Amniotic epithelial cell (primary cell): ENCODE results near the gene TP53BP1.
A peak's percentile ranks its signal among the peaks of the same experiment; 100 is the strongest.
"Not testable (repeated sequence)": the region's sequence is repeated elsewhere in the genome, so short reads cannot be mapped to it uniquely, and the experiment has no call there.

ENCODE experiments used
- DNase-seq: peaks from one replicate; pipeline ENCODE4 v3.0.0-alpha.2; 2010; ENCODE audit warnings: low read depth

TP53BP1 gene

DNA sequence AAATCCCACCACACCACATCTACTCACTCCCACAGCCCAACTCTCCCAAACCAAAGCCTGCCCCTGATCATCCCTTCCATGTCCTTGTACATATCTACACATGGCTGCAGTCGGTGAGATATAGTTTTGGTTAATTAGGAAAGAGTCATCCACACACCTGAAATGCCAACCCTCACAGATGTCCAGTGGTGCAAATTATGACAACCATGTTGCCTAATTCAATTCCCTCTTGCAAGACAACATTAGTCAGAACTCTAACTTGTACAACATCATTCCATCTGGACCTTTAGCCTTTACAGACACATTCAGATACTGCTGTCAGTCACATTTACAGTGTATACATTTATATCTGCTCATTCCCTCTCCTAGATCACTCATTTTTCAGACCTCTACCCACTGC, 80.9 kb downstream of the TP53BP1 start:
- DNase-seq, result peak; percentile 16

DNA sequence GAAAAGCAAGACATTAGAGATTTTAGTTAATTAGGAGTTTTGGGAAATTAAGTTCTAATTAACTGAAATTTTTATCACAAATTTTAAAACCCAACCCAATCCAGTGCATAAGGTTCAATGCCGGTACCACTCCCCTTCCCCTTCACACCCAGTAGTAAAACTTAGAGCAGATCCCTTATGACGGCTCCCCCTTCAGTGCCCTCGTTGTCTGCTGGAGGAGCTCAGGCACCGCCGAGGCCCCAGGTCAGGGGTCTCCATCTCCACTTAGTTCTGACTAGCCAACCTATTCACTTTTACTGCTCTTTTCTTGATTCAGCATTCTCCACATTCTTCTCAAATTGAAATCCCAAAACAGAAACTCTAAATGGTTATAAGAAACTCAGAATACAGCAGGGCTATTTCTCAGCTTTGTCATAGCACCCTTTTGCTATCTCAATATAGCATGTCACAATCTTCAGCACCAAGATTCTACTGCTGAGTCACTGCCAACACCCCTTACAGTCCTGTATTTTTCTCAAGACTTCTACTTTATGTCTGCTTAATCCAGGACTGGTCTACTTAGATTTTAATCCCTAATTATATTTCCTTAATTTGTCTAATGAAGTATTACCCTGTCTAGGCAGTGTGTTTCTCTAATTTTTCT, 82.3 kb downstream of the TP53BP1 start:
- DNase-seq, result peak; percentile 68

DNA sequence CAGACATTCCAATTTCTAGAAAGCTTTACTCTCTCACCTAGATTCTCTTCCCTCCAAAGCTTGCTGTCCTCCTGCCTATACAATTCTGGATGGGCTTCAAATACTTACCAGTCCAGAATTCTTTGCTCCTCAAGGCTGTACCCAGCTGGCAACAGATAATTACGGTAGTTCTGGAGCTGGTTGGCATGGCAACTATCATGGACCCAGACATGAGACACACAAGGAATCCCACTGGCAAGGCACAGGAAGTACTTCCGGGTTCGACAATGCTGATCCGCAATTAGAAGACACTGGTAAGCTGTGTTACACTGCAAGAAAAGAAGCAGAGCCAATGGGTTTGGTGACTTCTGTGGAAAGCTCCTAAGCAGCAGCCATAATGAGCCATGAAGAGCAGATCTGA, 84.2 kb downstream of the TP53BP1 start:
- DNase-seq, result no peak

DNA sequence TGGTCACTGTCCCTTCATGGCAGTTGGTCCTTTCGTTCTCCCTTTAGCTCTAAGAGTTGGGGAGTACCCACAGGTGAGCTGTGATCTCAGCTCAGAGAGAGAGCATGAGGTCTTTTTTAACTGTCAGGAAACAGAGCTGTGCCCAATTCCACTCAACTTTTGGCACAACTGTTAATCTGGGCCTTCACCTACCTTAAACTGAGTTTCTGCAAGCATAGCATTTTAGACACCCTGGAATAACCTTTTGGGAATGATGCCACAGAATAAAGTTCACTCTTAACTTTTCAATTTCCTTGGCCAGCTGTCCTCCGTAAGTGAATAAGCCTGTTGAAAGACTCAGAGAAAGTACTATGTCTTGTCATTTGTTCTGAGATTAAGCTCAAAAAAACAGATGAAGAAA, 86.1 kb downstream of the TP53BP1 start:
- no peak for DNase-seq

DNA sequence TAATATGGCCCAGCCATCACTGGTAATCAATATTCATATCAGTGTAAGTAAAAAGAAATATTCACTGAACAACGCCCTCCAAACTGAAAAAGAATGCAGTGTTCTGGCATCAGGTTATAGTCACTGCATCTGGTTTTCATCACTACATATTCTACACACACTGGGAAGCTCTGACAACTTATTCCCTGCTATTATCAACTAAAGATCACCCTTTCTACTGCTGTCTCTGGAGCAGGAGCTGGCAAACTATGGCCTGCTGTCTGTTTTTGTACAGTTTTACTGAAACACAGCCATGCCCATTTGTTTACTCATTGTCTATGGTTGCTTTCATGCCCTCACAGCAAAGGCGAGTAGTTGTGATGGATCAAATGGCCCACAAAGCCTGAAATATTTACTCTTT, 86.8 kb downstream of the TP53BP1 start:
- DNase-seq, result peak; percentile 8

DNA sequence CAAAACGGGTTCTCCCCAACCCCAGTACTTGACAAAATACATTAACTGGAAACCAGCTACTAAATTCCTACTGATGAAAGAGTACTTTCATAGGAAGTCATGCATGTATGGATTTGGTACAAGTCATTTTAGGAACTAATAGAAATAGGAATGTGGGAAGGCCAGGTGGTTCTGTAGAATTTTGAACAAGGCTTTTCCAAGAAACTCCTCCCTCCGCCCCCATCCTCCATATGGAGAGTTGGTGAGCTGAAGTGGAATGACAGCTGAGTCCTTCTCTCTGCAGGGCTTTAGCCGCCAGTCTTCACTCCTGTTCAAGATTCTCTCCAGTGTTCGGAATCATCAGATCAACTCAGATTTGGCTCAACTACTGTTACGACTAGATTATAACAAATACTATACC, 88.8 kb downstream of the TP53BP1 start:
- no peak for DNase-seq

DNA sequence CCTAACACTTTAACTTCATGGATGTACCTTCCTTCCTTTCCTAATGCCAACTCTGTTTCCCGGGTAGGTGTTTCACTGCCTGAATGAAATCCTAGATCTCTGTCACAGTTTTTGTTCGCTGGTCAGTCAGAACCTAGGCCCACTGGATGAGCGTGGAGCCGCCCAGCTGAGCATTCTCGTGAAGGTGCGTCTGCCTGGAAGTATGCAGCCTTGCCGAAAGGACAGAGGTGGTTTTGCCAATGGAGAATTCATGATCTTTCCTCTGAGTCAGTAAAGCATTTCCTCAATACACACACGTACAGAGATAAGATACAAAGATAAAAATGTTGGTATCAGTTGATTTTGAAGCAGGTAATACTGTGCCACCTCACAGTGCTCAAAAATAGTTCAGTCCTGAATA, 89.3 kb downstream of the TP53BP1 start:
- DNase-seq, result no peak

DNA sequence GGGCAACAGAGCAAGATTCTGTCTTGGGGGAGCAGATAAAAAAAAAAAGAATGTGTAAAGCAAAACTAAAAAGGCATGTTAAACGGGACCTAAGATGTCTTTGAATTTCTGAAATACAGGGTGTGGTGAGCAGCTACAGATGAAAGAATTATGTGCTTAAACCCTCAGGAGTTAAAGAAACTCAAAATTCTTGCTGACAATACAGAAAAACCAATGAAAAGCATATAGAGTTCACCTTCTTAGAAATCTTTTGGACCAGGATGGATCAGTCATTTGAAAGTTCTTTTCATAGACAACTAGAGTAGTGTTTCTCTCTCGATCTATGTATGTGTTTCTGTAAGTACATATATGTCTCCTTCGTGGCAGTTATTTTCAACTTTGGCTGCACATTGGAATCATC, 90.7 kb downstream of the TP53BP1 start:
- DNase-seq, result no peak

DNA sequence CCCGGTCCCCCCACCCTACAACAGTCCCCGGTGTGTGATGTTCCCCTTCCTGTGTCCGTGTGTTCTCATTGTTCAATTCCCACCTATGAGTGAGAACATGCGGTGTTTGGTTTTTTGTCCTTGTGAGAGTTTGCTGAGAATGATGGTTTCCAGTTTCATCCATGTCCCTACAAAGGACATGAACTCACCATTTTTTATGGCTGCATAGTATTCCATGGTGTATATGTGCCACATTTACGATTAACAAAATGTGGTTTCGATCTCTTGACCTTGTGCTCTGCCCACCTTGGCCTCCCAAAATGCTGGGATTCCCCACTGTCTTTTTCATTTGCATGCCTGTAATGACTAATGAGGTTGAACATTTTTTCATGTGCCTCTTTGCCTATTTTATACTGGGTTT, 99.4 kb downstream of the TP53BP1 start:
- DNase-seq, result not testable (repeated sequence)

DNA sequence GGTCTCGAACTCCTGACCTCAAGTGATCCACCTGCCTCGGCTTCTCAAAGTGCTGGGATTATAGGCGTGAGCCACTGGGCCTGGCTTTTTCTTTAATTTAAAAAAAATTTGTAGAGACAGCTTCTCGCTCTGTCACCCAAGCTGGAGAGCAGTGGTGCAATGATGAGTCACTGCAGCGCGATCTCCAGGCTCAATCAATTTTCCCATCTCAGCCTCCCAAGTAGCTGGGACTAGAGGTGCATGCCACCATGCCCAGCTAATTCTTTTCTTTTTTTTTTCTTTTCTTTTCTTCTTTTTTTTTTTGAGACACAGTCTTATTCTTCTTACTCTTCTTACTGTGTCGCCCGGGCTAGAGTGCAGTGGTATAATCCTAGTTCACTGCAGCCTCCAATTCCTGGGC, 102.2 kb downstream of the TP53BP1 start:
- DNase-seq, result peak; percentile 54

DNA sequence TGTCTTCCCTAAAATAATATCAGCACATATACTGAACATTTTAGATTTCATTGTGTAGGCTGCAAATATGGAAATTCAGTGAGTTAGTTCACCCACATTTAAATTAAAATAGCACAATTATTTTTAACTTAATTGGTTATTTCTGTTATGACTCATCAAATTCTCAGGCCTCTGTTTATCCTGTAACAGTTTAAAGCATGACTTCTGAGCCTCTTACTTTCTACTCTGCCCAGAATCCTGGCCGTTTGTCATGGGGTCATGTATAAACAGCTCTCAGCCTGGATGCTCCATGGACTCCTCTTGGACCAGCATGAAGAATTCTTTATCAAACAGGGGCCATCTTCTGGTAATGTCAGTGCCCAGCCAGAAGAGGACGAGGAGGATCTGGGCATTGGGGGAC, 109.9 kb downstream of the TP53BP1 start:
- peak; percentile 15 for DNase-seq

DNA sequence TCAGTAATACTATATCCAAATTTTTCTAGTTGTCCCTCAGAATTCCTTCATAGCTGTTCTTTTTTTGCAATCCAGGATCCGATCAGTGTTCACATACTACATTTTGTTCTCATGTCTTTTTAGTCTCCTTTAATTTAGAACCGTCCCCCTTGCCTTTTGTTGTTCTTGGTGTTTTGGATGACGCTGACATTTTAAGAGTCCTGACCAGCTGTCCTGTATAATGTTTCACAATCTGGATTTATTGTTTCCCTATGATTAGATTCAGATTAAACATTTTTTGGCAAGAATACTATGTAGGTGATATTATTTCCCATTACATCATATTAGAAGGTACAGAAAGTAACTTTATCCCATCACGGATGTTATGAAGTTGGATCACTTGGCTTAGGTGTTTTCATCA, 110.6 kb downstream of the TP53BP1 start:
- DNase-seq, result no peak

DNA sequence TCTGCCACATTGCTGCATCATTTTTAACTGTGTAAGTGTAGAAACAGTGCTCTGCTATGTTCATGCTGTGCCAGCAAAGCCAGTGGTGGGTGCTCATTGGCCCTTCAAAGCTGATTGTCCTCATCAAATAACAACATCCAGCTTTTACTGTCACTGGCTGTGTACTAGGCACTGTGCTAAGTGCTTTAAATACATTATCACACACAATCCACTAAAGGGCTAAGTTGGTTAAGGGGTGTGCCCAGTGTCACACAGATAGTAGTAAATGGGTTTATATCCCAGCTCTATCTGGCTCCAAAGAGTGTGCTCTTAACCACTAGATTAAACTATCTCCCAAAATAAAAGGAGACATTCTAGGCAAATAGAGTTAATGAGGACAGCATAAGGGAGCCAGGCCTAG, 114.4 kb downstream of the TP53BP1 start:
- no peak for DNase-seq

DNA sequence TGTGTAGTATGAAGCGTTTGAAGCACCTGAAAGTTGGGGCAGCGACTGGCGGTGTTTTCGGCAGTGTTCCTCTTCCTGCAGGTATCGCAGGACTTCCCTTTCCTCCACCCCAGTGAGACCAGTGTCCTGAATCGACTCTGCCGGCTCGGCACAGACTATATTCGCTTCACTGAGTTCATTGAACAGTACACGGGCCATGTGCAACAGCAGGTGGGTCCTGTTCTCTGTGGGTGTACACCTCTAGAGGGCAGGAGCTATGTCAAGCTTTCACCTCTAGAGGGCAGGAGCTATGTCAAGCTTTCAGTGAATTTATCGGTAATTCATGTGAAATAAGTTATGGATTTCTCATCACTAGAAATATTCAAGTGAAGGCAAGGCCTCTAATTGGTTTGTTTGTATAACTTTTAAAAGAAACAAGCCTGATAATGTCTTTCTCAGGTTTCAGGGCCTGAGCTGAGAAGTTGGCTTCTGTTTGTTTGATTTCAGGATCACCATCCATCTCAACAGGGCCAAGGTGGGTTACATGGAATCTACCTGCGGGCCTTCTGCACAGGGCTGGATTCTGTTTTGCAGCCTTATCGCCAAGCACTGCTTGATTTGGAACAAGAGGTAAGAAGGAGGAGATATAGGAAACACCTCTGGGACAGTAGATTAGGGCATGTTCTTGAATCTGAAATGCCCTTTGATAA, 116.8 kb downstream of the TP53BP1 start:
- peak; percentile 31 for DNase-seq

DNA sequence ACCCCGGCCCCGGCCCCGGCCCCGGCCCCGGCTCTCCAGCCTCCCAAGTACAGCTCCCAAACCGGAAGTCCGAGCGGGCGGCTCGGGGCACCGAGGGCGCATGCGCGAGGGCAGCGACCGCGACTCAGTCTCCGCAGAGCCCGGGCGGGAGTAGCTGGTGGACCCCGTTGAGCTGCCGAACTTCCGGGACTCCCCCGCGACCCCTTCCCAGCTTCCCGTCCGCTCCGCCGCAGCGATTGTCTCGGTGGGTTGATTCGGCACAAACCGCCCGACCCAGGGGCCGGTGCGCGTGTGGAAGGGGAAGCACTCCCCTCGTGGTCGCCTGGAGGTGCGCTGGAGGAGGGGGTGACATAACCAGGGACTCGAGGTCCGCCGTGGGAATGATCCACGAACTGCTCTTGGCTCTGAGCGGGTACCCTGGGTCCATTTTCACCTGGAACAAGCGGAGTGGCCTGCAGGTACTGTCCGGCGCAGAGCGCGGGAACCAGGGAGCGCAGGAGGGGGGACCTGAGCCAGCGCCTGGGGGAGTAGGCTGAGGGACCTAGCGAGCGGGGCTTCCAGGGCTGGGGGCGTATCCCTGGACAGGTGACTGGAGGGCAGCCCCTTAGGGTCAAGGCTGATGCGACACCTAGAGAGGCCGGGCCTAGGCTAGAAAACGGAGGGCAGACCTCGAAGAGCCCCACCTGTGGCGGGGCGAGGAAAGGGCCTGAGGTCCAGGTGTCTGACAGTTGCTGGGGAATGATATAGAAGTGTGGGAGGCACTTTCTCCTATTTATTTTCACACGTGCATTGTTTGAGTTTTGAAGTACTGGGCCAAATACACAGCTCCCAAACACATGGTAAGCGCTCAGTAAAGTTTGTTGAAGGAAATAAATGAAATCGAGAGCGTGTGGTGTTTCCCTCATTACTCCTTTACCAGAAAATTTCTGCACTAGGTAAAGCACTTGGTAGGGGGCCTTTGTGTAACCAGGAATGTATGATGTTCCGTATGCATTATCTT, 121.7 kb downstream of the TP53BP1 start, which contains the start of the genes TUBGCP4 and ZSCAN29:
Gene TUBGCP4, plus strand, starts transcription at position 127 of the 1,000 bp plus-strand sequence. Its CDS starts 254 bp downstream, at position 381.
Gene ZSCAN29, minus strand, starts transcription at position 69 of the 1,000 bp plus-strand sequence. CDS start 1,130 bp downstream, outside the sequence.
- DNase-seq, result peak; percentile 49

DNA sequence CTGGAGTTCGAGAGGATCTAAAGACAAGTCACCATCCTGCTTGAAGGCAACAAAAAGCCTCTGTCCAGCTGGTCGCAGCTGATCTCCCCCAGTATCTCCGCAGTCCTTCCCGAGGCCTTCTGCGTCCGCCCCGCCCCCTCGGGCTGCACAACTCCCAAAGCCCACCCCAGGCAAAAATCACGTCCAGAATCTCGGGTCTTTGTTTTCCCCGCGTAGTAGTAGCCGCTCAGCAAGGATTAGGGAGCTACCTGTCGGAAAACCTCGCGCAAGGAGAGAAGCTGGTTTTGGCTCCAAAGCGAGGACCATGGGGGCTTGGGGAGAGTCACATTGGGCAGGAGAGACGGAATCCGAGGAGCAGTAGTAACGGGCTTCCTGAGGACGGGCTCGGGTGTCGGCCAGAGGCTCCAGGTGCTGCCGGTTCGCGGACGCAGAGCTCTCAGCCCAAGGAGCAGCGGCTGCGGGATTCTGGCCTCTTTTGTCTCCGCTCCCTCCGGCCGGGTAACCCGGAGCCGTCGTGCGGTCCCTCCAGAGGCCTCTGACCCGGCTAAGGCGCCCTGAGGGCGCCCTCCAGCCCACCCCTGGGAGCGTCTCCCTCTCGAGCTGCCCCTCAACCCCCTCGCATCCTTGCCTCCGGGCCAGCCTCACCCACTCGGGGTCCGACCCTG, 122.5 kb downstream of the TP53BP1 start:
- DNase-seq, result peak; percentile 33

DNA sequence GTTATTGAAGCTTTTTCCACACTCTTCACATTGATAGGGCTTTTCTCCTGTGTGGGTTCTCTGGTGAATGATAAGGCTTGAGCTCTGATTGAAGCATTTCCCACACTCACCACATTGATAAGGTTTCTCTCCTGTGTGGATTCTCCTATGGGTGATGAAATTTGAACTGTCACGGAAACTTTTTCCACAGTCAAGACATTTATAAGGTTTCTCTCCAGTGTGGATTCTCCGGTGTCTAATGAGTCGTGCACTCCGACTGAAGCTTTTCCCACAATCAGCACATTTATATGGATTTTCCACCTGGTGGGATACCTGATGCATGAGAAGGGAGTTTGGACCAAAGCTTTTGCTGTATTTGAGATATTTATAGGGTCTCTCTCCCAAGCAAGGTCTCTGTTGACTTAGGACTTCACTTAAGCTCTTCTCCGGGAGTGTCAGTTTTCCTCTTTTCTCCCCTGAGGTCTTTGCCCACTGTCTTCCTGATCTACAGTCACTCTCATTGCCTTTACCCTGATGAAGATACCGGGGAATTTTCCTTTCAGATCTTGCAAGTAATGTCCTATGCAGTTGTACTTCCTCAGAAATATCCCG, 131.5 kb downstream of the TP53BP1 start:
- peak; percentile 19 for DNase-seq

DNA sequence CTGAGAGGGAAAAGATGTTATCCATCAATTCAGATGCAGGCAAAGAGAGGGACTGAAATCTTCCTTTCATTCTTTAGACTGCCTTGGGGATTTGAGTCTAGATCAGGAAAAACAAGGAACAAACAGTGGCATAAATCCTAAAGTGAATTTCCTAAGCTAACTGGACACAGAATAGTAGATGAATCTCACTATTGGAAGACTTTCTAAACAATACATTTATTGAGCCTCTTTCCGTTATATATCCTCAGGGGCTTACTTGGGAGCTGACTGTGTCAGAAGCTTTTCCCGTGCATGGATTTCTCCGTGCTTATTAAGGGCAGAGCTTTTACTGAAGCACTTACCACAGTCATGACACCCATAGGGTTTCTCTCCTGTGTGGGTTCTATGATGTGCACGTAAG, 132.1 kb downstream of the TP53BP1 start:
- DNase-seq, result no peak
